Measurements from ENCODE around the gene TXNL1.
"Not testable (repeated sequence)": the region's sequence is repeated elsewhere in the genome, so short reads cannot be mapped to it uniquely, and the experiment has no call there.

TXNL1 gene

GRCh38 chr18:56638232-56639103 is at the start of gene TXNL1:
Gene TXNL1, minus strand, starts transcription at chr18:56638592. Its CDS starts 152 bp downstream, at chr18:56638440.
- DNase-seq = peak; percentile 100

DNA sequence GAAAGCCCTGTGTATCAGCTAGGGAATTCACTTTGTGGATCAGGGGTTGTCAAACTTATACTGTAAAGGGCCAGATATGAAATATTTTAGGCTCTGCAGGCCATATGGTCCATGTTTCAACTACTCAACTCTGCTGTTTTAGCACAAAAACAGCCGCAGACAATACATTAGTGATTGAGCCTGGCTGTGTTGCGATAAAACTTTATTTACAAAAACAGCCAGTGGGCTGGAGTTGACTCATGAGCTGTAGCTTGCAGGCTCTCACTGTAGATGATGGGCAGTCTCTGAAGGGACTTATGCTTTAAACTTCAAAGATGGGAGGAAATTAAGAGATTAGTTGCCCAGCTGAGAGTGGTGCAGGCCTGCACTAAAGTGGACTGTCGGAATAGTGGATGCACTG is 45.9 kb upstream of the TXNL1 start:
- DNase-seq = no peak

- DNase-seq = no peak
These were observed 40.6 kb upstream of the TXNL1 start for GRCh38 chr18:56678836-56679565.

DNA sequence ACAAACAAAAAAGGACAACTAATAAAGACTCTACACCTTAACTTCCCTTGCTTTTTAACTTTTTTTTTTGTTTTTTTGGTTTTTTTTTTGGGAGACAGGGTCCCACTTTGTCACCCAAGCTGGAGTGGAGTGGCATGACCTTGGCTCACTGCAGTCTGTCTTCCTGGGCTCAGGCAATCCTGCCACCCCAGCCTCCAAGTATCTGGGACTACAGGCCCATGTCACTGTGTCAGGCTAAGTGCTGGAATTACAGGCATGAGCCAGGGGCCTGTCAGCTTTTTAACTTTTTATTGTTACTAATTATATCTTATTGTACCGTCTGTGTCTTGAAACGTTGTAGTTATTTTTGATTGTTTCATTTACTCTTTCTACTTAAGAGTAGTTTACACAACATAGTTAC is 38.2 kb upstream of the TXNL1 start:
- no peak for DNase-seq

DNA sequence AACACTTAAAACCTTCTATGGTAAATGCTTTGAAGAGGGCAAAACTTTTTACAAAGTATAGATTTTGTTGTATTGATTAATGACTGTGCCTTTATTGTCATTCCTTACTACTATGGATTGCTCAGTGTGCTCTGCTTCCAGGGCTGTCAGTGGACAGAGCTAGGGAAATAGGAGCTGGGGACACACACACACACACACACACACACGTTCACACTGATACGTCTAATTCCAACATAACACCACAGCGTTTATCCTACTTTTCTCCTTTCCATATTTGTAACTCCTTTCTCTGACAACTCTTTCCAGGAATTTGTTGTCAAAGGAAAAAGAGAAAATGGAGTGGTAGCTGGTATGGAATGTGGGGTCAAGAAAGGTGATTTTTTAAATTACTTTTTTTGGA is 34.6 kb upstream of the TXNL1 start:
- DNase-seq = no peak

GRCh38 chr18:56672391-56672790 is 34.0 kb upstream of the TXNL1 start:
- DNase-seq = no peak

DNA sequence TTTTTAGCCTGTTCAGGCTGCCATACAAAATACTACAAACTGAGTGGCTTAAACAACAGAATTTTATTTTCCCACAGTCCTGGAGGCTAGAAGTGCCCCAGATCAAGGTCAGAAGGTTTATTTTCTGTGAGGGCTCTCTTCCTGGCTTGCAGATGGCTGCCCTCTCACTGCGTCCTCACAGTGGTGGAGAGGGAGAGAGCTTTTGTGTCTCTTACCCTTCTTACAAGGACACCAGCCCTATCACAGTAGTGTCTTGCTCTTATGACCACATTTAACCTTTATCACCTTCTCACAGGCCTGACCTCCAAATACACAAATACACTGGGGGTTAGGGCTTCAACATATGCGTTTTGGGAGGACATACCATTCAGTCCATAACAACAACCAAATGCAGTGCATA is 24.5 kb upstream of the TXNL1 start:
- DNase-seq = no peak

DNA sequence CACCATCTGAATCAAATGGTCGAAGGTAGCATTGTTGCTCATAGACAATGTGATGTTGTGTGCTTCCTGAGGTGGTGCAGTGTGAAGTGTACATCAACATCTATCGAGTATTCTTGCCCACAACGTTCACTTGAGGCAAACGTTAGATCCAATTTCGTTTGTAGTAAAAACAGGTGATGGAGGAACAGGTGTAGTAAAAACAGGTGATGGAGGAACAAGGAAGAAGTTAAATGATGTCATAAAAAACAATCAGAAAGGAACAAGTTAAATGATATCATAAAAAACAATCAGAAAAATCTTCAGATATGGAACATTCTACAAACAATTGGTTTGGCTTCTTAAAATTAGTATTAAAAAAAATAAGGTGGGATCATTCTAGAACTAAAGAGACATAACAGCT is 24.1 kb upstream of the TXNL1 start:
- DNase-seq = peak; percentile 24

GRCh38 chr18:56662063-56662408 is 23.6 kb upstream of the TXNL1 start:
- DNase-seq = no peak

DNA sequence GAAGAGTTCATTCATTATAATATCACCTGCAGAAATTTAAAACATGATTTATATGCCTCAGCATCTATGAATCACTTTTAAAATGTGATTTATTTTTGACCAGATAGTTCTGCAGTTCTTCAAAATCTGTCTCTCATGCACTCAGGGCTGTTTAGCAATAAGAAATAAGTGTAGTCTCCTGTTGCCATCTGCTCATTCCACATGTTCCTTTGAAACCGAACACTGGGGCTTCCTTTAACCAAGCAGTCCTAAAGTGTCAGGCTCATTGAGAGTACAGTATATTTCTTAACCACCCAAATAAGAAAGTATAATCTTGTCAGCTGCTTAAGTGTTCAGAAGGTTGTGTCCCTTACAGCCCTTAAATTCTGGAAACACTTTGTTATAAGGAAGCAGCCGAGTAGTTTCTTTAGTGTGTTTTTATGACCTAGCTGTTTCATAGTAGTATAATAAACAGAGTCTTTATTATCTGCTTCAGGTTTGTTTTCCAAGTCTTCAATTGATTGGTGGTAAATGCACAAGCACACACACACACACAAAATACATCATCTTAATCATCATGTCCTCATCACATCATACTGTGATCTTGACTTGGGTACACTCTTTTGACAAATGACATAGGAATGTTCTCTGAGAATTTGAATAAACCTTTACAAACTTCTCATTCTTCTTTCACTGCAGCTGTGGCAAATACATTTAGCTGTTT is 23.1 kb upstream of the TXNL1 start:
- DNase-seq = no peak

DNA sequence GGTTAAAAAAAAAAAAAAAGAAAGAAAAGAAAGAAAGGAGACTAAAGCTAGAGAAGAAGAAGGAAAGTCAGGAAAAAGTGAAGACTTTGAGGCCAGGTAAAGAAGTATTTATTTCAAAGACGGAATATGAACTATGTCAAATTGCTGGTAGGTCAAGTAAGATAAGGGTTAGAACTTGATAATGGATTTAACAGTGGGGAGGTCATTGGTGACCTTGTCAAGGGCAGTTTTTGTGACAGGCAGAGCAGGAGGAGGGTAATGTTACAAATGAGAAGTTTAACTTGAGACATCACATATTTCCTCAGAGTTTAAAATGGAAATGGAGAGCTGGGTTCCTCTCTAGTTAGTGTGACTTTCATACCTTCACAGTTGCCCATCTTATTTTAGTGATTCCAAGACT is 22.3 kb upstream of the TXNL1 start:
- no peak for DNase-seq

DNA sequence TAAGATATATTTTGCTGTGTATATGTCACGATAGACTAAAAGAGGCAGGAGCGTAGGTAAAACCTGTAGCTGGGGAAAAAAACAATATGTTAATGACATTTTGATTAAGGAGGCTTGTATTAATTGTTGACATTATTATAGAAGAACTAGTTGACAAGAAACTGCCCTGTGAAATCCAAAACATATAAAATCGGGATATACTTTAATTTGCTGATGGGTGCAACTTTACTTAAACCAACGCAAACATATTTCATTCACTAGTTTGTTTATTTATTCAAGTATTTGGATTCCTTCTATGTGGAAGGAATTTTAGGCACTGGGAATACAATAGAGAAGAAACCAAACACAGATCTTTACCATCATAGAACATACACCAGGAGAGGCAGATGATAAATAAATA is 20.7 kb upstream of the TXNL1 start:
- DNase-seq = no peak

DNA sequence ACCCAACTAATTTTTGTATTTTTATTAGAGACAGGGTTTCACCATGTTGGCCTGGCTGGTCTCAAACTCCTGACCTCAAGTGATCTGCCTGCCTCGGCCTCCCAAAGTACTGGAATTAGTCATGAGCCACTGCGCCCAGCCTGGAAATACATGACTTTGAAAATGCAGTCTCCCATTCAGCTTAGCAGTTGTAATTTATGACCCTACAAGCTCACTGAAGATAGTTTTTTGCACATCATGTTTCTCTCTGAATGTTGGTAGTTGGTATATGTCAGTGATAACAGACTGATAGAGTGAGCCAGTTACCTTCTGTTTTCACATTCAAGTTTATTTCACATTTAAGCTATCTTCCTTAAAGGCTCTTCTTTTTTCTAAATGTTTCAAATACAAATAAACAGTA is 19.9 kb upstream of the TXNL1 start:
- DNase-seq = no peak

DNA sequence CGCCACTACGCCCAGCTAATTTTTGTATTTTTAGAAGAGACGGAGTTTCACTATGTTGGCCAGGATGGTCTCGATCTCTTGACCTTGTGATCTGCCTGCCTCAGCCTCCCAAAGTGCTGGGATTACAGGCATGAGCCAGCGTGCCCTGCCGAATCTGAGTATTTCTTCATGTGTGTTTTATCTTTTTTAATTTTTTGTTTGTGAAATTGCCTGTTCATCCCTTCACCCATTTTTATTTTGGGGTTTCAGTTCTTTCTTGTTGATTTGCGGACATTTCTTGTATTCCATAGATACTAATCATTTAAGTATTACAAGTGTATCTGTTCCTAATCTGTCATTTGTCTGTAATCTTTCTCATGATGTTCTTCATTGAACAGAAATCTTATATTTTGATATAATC is 15.9 kb upstream of the TXNL1 start:
- not testable (repeated sequence) for DNase-seq

DNA sequence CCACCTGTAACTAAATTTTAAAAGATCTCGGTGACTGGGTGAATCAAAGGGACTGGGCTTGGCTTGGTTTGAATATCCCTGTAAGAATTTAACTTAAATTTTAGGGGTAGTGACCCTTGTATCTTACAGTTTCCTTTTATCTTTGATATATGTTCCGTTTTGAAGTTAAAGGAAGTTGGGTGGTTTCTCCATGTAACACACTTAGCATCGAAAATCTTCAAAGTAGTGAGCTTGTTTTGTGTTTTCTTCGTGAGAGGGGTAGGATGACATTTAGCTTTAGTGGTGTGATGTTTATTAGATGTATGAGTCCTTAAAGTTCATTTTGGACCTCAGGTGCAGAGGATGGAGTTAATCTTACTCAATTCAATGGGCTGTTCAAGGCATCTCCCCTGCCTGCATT is 14.4 kb upstream of the TXNL1 start:
- DNase-seq = no peak

DNA sequence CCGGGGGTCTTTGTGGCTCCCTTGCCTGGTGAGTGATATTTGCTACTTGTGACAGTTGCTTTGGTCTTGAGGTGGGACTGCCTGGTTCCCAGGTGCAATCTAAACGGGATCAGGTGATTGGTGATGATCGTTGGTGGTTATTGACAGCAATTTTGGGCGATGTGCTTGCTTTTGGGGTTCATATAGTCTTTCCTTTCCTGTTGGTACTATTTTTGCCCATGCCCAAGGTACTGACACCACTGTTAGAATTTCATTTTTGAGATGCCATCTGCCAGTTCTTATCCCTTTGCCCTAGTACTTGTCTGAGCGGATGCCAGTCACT is 13.3 kb upstream of the TXNL1 start:
- peak; percentile 49 for DNase-seq

GRCh38 chr18:56650944-56651770 is 12.8 kb upstream of the TXNL1 start, which contains the start of gene WDR7:
Gene WDR7, plus strand, starts transcription at chr18:56651359. Its CDS starts 21,157 bp downstream, at chr18:56672516.
- DNase-seq = peak; percentile 100

- peak; percentile 37 for DNase-seq
These were observed 11.6 kb upstream of the TXNL1 start for GRCh38 chr18:56649996-56650395.

- no peak for DNase-seq
These were observed 9.8 kb upstream of the TXNL1 start for GRCh38 chr18:56647951-56648893.

GRCh38 chr18:56647071-56647470 is 8.7 kb upstream of the TXNL1 start:
- DNase-seq = no peak

- peak; percentile 81 for DNase-seq
These were observed 7.1 kb upstream of the TXNL1 start for GRCh38 chr18:56645415-56646016.
